Keratinocyte (primary cell): ENCODE data around the gene NOVA2. TPM values are rescaled to one million over a fixed set of nuclear protein-coding genes. Genes with fewer than 3 reads are reported as not detected.

Source experiments
- DNase-seq: peaks from one replicate; pipeline ENCODE4 v3.0.0-alpha.2; 2011; ENCODE audit warnings: low read depth, missing footprints, low spot score
- FAIRE-seq: peaks from 2 replicates; lab custom pipeline; 2011; peaks lifted over from hg19 to GRCh38; lab: Jason Lieb, UNC
- H2AFZ ChIP-seq: 2 replicates; pipeline ENCODE4 v1.6.0; 2012; ENCODE audit warnings: low read length, control low read depth, inconsistent platforms; ENCODE audit not compliant: control insufficient read depth
- H3K27ac ChIP-seq: 2 replicates; pipeline ENCODE4 v1.5.1; 2011; ENCODE audit warnings: low read length; ENCODE audit not compliant: control insufficient read depth, insufficient read depth
- H3K27me3 ChIP-seq: 3 replicates; pipeline ENCODE4 v1.6.0; 2011; ENCODE audit warnings: low read length; ENCODE audit not compliant: control insufficient read depth, insufficient read depth; ENCODE audit errors: extremely low read depth
- H3K36me3 ChIP-seq, 2 experiments: 2 replicates in 1 of 2; 3 replicates in 1 of 2; pipeline ENCODE4 v1.5.1; 2011; ENCODE audit warnings: low read length in 2 of 2, mild to moderate bottlenecking in 1 of 2; ENCODE audit not compliant: control insufficient read depth in 2 of 2, insufficient read depth in 2 of 2; ENCODE audit errors: extremely low read depth in 1 of 2
- H3K4me1 ChIP-seq: 3 replicates; pipeline ENCODE4 v1.5.1; 2011; ENCODE audit warnings: low read length; ENCODE audit not compliant: control insufficient read depth, insufficient read depth; ENCODE audit errors: extremely low read depth
- H3K4me2 ChIP-seq: 3 replicates; pipeline ENCODE4 v1.6.0; 2011; ENCODE audit warnings: low read depth, low read length; ENCODE audit not compliant: control insufficient read depth, insufficient read depth; ENCODE audit errors: extremely low read depth
- H3K4me3 ChIP-seq, 3 experiments: fragments of 200-600 bp in 1 of 3; sonication (generic) in 1 of 3; 2 replicates in 2 of 3; 3 replicates in 1 of 3; pipeline ENCODE4 v1.5.1; 2011 to 2016; ENCODE audit warnings: low read length in 3 of 3, mild to moderate bottlenecking in 3 of 3, control low read depth in 2 of 3, inconsistent platforms in 1 of 3, low read depth in 1 of 3, mixed read lengths in 1 of 3, mixed run types in 1 of 3, moderate library complexity in 1 of 3; ENCODE audit not compliant: control insufficient read depth in 2 of 3, insufficient read depth in 2 of 3; ENCODE audit errors: extremely low read depth in 1 of 3
- H3K79me2 ChIP-seq: 2 replicates; pipeline ENCODE4 v1.6.0; 2012; ENCODE audit warnings: low read length; ENCODE audit not compliant: control insufficient read depth, insufficient read depth
- H3K9ac ChIP-seq: 3 replicates; pipeline ENCODE4 v1.6.0; 2011; ENCODE audit warnings: low read length; ENCODE audit not compliant: control insufficient read depth, insufficient read depth; ENCODE audit errors: extremely low read depth
- H3K9me1 ChIP-seq: 3 replicates; pipeline ENCODE4 v1.6.0; 2011; ENCODE audit warnings: low read length; ENCODE audit not compliant: control insufficient read depth, insufficient read depth; ENCODE audit errors: extremely low read depth
- H3K9me3 ChIP-seq: 2 replicates; pipeline ENCODE4 v1.5.1; 2012; ENCODE audit warnings: low read depth, low read length; ENCODE audit not compliant: control insufficient read depth
- H4K20me1 ChIP-seq: 3 replicates; pipeline ENCODE4 v1.6.0; 2011; ENCODE audit warnings: low read length; ENCODE audit not compliant: control insufficient read depth, insufficient read depth; ENCODE audit errors: extremely low read depth
- EZH2 ChIP-seq: IDR thresholded peaks from one replicate; pipeline ENCODE4 v1.6.1; 2012; ENCODE audit warnings: inconsistent platforms, mild to moderate bottlenecking, low read length, moderate library complexity
- dilution Hi-C: fragments of 300-500 bp; cut with MboI; formaldehyde crosslinking; loops from one replicate; pipeline ENCODE4 v1.7.0; 2020; ENCODE audit warnings: low sequenced_read_pairs; ENCODE audit not compliant: extremely low pct_ligation_motif_present
- polyA plus RNA-seq, 5 experiments: library from polyadenylated mRNA; depleted of rRNA in 3 of 5; stranded (reverse) in 3 of 5; stranded (forward) in 1 of 5; unstranded in 1 of 5; fragments of >200 nt; gene quantifications; 1 replicate in 1 of 5; 2 replicates in 3 of 5; 3 replicates in 1 of 5; pipeline versions ENCODE4 v1.2.1 to v1.2.3, GENCODE V29; 2011 to 2012; ENCODE audit warnings: missing spikeins in 2 of 5, low read depth in 1 of 5, low replicate concordance in 1 of 5
- TF ChIP-seq, protein P1 (sequence below), 3 experiments: IDR thresholded peaks in 1 of 3; conservative IDR thresholded peaks in 1 of 3; optimal IDR thresholded peaks in 1 of 3; 2 replicates in 2 of 3; 3 replicates in 1 of 3; pipeline versions ENCODE3 to v1.5.1; 2011; ENCODE audit warnings: low read length in 3 of 3, mild to moderate bottlenecking in 3 of 3, moderate library complexity in 2 of 3, control low read depth in 1 of 3, inconsistent platforms in 1 of 3; ENCODE audit not compliant: insufficient read depth in 2 of 3; ENCODE audit errors: extremely low read depth in 1 of 3

Gene NOVA2
- polyA plus RNA-seq, 1 donor (not counting 4 experiments of a cell fraction or from before 2014, with no cell fraction given): not detected

- Histone ChIP-seq H2AFZ (peak overlapping the region; percentile 20), H3K27me3 (peaks cover 5% of the 10 kb centered on the region), H4K20me1 (peaks cover 2% of the 10 kb centered on the region), H3K4me2 (peak overlapping the region; percentile 78), H3K27ac (no peak overlapping the region), H3K9ac (peak overlapping the region; percentile 50), H3K4me1 (peaks cover 15% of the 10 kb centered on the region), H3K36me3 (peaks cover 0 to 4% of the 10 kb centered on the region in 2 experiments), H3K9me3 (no peaks in the 10 kb centered on the region), H3K79me2 (no peaks in the 10 kb centered on the region), H3K9me1 (no peaks in the 10 kb centered on the region), H3K4me3 (peak overlapping the region in 2 of 3 experiments; percentile 29 to 46)
- DNase-seq (no peak), FAIRE-seq (no peak)
- dilution Hi-C loops: no loop called here
- no peak for TF ChIP-seq EZH2
- TF ChIP-seq, protein P1, sequence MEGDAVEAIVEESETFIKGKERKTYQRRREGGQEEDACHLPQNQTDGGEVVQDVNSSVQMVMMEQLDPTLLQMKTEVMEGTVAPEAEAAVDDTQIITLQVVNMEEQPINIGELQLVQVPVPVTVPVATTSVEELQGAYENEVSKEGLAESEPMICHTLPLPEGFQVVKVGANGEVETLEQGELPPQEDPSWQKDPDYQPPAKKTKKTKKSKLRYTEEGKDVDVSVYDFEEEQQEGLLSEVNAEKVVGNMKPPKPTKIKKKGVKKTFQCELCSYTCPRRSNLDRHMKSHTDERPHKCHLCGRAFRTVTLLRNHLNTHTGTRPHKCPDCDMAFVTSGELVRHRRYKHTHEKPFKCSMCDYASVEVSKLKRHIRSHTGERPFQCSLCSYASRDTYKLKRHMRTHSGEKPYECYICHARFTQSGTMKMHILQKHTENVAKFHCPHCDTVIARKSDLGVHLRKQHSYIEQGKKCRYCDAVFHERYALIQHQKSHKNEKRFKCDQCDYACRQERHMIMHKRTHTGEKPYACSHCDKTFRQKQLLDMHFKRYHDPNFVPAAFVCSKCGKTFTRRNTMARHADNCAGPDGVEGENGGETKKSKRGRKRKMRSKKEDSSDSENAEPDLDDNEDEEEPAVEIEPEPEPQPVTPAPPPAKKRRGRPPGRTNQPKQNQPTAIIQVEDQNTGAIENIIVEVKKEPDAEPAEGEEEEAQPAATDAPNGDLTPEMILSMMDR (optimal IDR thresholded peaks at IDR 0.05 in 1 of 3, IDR thresholded peaks at IDR 0.05 in 1 of 3, conservative IDR thresholded peaks at IDR 0.05 in 1 of 3; ENCODE audit: extremely low read depth in 1 of 3, insufficient read depth in 2 of 3, low read length in 3 of 3): no peak
These were observed 40.9 kb upstream of the NOVA2 start for GRCh38 chr19:46014534-46014933.

- no peak overlapping the region for H3K9ac ChIP-seq
- H3K9me1 ChIP-seq: no peaks in the 10 kb centered on the region
- H3K4me3 ChIP-seq: no peak overlapping the region
- FAIRE-seq (peak; percentile 78), DNase-seq (no peak)
- no peak overlapping the region for H2AFZ ChIP-seq
- no peaks in the 10 kb centered on the region for H3K79me2 ChIP-seq
- H3K4me2 ChIP-seq: no peak overlapping the region
- no peaks in the 10 kb centered on the region for H4K20me1 ChIP-seq
- dilution Hi-C loops: no loop called here
- no peak overlapping the region for H3K27ac ChIP-seq
- no peaks in the 10 kb centered on the region for H3K9me3 ChIP-seq
- no peaks in the 10 kb centered on the region for H3K27me3 ChIP-seq
- H3K36me3 ChIP-seq: peaks cover 0 to 2% of the 10 kb centered on the region in 2 experiments
- no peak for TF ChIP-seq EZH2
- TF ChIP-seq, protein P1 (optimal IDR thresholded peaks at IDR 0.05 in 1 of 3, IDR thresholded peaks at IDR 0.05 in 1 of 3, conservative IDR thresholded peaks at IDR 0.05 in 1 of 3; ENCODE audit: extremely low read depth in 1 of 3, insufficient read depth in 2 of 3, low read length in 3 of 3): peak; percentile 76 to 85 (median 77)
- peaks cover 5% of the 10 kb centered on the region for H3K4me1 ChIP-seq
These were observed 36.2 kb upstream of the NOVA2 start for GRCh38 chr19:46009530-46010510.
